Epithelial cell of esophagus (primary cell): ENCODE results near the gene CNEP1R1.

Source experiments
- DNase-seq: peaks from one replicate; pipeline ENCODE4 v3.0.0; 2010; ENCODE audit warnings: low read depth
- H3K4me3 ChIP-seq: 2 replicates; pipeline ENCODE4 v1.5.1; 2011; ENCODE audit warnings: mild to moderate bottlenecking, low read length, control low read depth
- CTCF ChIP-seq: IDR thresholded peaks from 2 replicates; pipeline ENCODE4 v1.5.1; 2011; ENCODE audit warnings: low read depth, mild to moderate bottlenecking, low read length, control low read depth, inconsistent platforms; ENCODE audit not compliant: insufficient read depth; ENCODE audit errors: missing control alignments

Gene CNEP1R1

GRCh38 chr16:50079397-50080140 is 54.5 kb downstream of the CNEP1R1 start:
- TF ChIP-seq CTCF, result no peak
- H3K4me3 ChIP-seq, result no peak overlapping the region
- DNase-seq, result peak; percentile 65

- no peak for TF ChIP-seq CTCF
- no peak overlapping the region for H3K4me3 ChIP-seq
- no peak for DNase-seq
These were observed 56.5 kb downstream of the CNEP1R1 start for GRCh38 chr16:50081428-50082018.

- TF ChIP-seq CTCF, result no peak
- DNase-seq, result no peak
These were observed 59.0 kb downstream of the CNEP1R1 start for GRCh38 chr16:50083996-50084395.

GRCh38 chr16:50086176-50086575 is 61.2 kb downstream of the CNEP1R1 start:
- DNase-seq, result no peak
- TF ChIP-seq CTCF, result no peak
- H3K4me3 ChIP-seq, result no peak overlapping the region

More at GRCh38 chr16:50083996-50084395, 59.0 kb downstream of the CNEP1R1 start:
- H3K4me3 ChIP-seq, result no peak overlapping the region
